Measurements from ENCODE around the gene IGSF8.
"Not testable (repeated sequence)": the region's sequence is repeated elsewhere in the genome, so short reads cannot be mapped to it uniquely, and the experiment has no call there.

Gene IGSF8

GRCh38 chr1:160062230-160062532, 36.2 kb downstream of the IGSF8 start:
- DNase-seq = no peak

- no peak for DNase-seq
Observed at GRCh38 chr1:160061369-160062229, 36.8 kb downstream of the IGSF8 start.

GRCh38 chr1:160058087-160058486, 40.3 kb downstream of the IGSF8 start:
- no peak for DNase-seq

- DNase-seq = no peak
Observed at GRCh38 chr1:160056648-160057169, 41.7 kb downstream of the IGSF8 start.

- no peak for DNase-seq
Observed at GRCh38 chr1:160053548-160054365, 44.7 kb downstream of the IGSF8 start.

GRCh38 chr1:160052936-160053335, 45.5 kb downstream of the IGSF8 start:
- DNase-seq = no peak

GRCh38 chr1:160050619-160051018, 47.8 kb downstream of the IGSF8 start:
- DNase-seq = no peak

GRCh38 chr1:160050182-160050581, 48.2 kb downstream of the IGSF8 start:
- DNase-seq = not testable (repeated sequence)

- no peak for DNase-seq
Observed at GRCh38 chr1:160049101-160049500, 49.3 kb downstream of the IGSF8 start.

- DNase-seq = no peak
Observed at GRCh38 chr1:160048335-160048734, 50.1 kb downstream of the IGSF8 start.

GRCh38 chr1:160047111-160047991, 51.1 kb downstream of the IGSF8 start:
- no peak for DNase-seq

- DNase-seq = no peak
Observed at GRCh38 chr1:160046494-160047110, 51.8 kb downstream of the IGSF8 start.

- no peak for DNase-seq
Observed at GRCh38 chr1:160045653-160046052, 52.8 kb downstream of the IGSF8 start.

- no peak for DNase-seq
Observed at GRCh38 chr1:160043543-160043942, 54.9 kb downstream of the IGSF8 start.
